ENCODE measurements around the gene DCLK2. TPM values are rescaled to one million over a fixed set of nuclear protein-coding genes. Genes with fewer than 3 reads are reported as not detected.
A peak's percentile ranks its signal among the peaks of the same experiment; 100 is the strongest.

The DCLK2 gene
- polyA plus RNA-seq, 1 of the 3 experiments (the other 2 are of a cell fraction): 10.1 TPM

- Histone ChIP-seq H3K4me2 (no peak overlapping the region), H3F3A (replicated peaks; ENCODE audit: insufficient read depth) (peaks cover 18% of the 10 kb centered on the region), H2AFZ (ENCODE audit: low read depth) (no peak overlapping the region), H3K9me2 (no peaks in the 10 kb centered on the region), H4K20me1 (ENCODE audit: insufficient read depth) (no peaks in the 10 kb centered on the region), H3K9ac (no peak overlapping the region), H3K79me2 (ENCODE audit: insufficient read depth) (no peaks in the 10 kb centered on the region), H3K27ac (ENCODE audit: low read depth in 2 of 2, low read length in 1 of 2) (peak overlapping the region in 1 of 2 experiments; percentile 38; a peak in 1 of 4 replicates), H3K4me3 (ENCODE audit: low read depth in 2 of 2, low read length in 1 of 2) (no peak overlapping the region), H3K36me3 (replicated peaks in 1 of 2; ENCODE audit: control insufficient read depth in 1 of 2, insufficient read depth in 2 of 2, low read length in 1 of 2) (peaks cover 36 to 54% of the 10 kb centered on the region in 2 experiments), H3K9me3 (no peaks in the 10 kb centered on the region), H3K4me1 (ENCODE audit: control insufficient read depth in 1 of 2, insufficient read depth in 2 of 2, low read depth in 1 of 2, low read length in 1 of 2) (peaks cover 0 to 9% of the 10 kb centered on the region in 2 experiments; a peak in 2 of 4 replicates), H3K27me3 (ENCODE audit: insufficient read depth) (no peaks in the 10 kb centered on the region)
- 85% methylated on average over 3 of the region's 3 CpGs for WGBS (ENCODE audit: low lambda C conversion rate)
- TF ChIP-seq GATA2 (CRISPR knock-in tag; IDR thresholded peaks at IDR 0.05) (no peak), USF1 (IDR thresholded peaks at IDR 0.05; ENCODE audit: borderline replicate concordance, low read depth) (no peak), IRF3 (IDR thresholded peaks at IDR 0.05; ENCODE audit: low read depth, low read length) (no peak), ZBTB33 (IDR thresholded peaks at IDR 0.05; ENCODE audit: borderline replicate concordance, low read depth) (no peak), RFX5 (IDR thresholded peaks at IDR 0.05; ENCODE audit: low read length) (no peak), SMC3 (IDR thresholded peaks at IDR 0.05; ENCODE audit: low read depth, low read length) (no peak), RXRA (IDR thresholded peaks at IDR 0.05; ENCODE audit: borderline replicate concordance, low read depth) (no peak), NRF1 (IDR thresholded peaks at IDR 0.05; ENCODE audit: low read depth, low read length) (no peak), TCF12 (IDR thresholded peaks at IDR 0.05) (no peak), PBX3 (IDR thresholded peaks at IDR 0.05) (no peak), RCOR1 (IDR thresholded peaks at IDR 0.05; ENCODE audit: low read length) (no peak), MXI1 (IDR thresholded peaks at IDR 0.05; ENCODE audit: low read depth, low read length) (no peak), FOSL2 (IDR thresholded peaks at IDR 0.05; ENCODE audit: borderline replicate concordance, low read depth) (no peak), EP300 (IDR thresholded peaks at IDR 0.05; ENCODE audit: borderline replicate concordance in 1 of 2, low read depth in 1 of 2, low read length in 1 of 2) (no peak), TAF1 (IDR thresholded peaks at IDR 0.05; ENCODE audit: borderline replicate concordance, low read depth, low read length) (no peak), NFIC (IDR thresholded peaks at IDR 0.05; ENCODE audit: borderline replicate concordance) (no peak)
- DNase-seq: no peak
- ChIA-PET POLR2A (no interaction called here), CTCF (interaction anchor here (0.9 to 5.0 kb wide), 12 partner anchors 16 to 623 kb away, joined by 3 to 197 read pairs (median 3); no protein-coding TSS in a partner anchor)
Observed at GRCh38 chr4:150244600-150244999, 166.4 kb downstream of the DCLK2 start.

Measured in SK-N-SH (cell line).